HG03565 (cell line): ENCODE data around the gene FAM200B.

ENCODE experiments used
- ATAC-seq: cut with Tn5 transposase; IDR thresholded peaks from one replicate; pipeline ENCODE4 v1.9.1; 2021; ENCODE audit warnings: mild to moderate bottlenecking, moderate library complexity; ENCODE audit not compliant: unreplicated experiment

FAM200B gene

DNA sequence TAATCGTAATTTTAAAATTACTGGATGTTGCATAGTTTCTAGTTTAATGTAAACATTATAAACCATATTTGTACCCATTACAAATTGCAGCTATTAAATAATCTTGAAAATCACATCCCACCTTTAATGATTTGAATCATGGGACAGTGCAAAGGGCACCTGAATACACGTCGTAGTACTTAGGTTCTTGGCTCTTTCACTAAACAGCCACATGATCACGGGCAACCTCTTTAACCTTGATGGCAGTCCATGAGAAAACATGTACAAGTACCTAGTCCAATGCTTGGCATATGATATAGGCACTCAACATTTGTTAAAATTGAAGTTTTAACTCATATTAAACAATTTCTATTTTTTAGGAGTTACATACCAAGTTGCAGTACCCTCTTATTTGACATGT is 14.6 kb upstream of the FAM200B start:
- no peak for ATAC-seq

DNA sequence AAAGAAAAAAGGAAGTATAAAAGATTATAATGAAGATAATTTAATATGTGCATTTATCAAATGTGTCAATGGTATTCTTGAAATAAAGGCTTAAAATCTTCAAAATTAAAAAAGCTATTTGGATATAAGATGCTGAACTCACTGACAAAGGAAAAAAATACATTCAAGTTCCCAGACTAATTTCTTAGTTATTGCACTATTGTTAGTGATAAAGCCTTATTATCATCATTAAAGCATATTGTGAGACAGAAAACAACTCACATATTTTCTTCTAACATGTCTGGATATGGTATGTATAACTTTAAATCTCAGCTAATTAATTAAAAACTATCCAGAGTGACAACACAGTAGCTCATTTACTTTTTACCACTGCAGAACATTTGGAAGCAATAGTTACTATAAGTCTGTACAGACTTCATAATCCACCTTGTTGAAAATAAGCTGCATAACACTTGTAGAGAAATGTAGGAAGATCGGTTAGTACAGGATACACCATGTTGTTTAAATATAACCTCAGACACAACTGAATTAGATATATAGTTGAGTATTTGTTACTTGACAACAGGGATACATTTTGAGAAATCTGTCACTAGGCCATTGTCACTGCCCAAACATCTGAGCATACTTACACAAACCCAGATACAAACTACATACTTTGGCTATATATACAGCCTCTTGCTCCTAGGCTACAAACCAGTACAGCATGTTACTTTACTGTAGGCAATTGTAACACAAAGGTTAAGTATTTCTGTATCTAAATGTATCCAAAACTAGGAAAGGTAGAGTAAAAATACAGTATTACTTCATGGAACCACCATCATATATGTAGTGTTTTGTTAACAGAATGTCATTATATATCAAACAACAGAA is 12.8 kb upstream of the FAM200B start:
- ATAC-seq, result no peak

DNA sequence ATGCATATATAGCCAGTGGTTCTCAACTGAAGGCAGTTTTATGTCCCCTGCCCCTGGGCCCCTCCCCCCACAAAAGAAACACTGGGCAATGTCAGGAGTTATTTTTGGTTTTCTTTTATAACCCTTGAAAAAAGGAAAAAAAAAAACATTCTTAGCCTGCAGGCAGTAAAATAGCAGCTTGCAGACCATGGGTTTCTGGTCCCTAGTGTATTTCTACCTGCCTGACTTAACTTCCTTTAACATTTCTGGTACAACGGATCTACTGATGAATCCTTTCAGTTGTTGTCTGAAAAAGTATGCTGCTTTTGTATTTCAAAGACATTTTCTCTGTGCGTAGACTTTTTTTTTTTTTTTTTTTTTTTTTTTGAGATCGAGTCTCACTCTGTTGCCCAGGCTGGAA is 11.1 kb upstream of the FAM200B start:
- ATAC-seq, result no peak

DNA sequence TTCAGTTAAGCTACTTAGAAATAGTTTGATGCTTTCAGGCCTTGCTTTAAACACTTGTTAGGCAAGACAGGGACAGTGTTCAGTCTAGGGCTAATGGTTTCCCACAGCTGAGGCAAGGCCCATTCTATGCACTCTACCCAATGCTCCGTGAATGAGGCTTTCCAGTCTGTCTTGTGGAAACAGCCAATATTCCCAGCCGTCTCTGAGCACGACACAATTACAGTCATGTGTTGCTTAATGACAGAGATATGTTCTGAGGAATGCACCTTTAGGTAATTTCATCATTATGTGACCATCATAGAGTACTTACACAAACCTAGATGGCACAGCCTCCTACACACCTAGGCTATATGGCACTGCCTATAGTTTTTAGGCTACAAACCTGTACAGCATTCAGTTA is 9.5 kb upstream of the FAM200B start:
- no peak for ATAC-seq

DNA sequence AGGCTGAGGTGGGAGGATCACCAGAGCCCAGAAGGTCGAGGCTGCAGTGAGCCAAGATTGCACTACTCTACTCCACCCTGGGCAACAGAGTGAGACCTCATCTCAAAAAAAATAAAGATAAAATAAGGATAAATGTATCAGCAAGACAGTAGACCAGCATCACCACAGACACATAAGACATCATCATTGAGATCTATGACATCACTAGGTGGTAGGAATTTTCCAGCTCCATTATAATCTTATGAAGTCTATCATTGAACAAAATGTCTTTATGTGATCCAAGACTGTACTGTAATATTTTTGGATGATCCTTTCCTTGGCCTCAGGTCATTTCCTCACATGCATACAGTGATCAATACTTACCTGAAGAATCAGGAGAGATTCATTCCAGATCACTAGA is 8.3 kb upstream of the FAM200B start:
- ATAC-seq, result no peak

DNA sequence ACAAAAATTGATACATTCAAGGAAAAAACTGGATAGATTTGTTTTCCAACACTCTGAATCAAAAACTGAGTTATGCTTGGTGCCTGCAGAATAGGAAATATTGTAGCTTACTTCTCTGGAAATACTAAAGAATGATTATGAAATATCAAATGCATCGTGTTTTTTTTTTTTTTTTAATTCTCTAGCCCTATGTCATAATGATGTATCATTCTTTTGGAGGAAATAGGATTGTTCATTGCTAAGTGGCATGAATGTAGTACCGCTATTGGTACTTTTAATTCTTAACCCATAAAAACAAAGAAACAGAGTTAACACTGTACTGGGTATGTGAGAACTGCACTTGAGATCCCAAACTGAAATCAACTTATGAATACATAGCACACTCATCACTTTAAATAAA is 7.6 kb upstream of the FAM200B start:
- no peak for ATAC-seq

DNA sequence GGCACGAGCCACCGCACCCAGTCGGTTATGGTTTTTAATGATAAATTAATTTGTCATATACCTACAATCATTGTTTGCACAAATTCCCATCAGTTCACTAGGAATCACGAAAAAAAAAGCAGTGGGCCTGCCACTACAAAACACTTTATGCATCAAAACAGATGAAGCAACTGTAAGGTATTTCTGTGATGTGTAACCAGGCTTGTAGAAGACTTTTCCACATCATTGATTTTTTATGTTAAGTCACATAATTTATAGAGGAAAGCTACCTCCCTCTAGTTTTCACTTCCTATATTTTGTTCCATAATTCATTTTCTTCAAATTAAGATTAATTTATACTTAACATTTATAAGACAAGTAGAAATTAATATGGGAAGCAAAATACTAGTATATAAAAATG is 6.7 kb upstream of the FAM200B start:
- ATAC-seq, result no peak

DNA sequence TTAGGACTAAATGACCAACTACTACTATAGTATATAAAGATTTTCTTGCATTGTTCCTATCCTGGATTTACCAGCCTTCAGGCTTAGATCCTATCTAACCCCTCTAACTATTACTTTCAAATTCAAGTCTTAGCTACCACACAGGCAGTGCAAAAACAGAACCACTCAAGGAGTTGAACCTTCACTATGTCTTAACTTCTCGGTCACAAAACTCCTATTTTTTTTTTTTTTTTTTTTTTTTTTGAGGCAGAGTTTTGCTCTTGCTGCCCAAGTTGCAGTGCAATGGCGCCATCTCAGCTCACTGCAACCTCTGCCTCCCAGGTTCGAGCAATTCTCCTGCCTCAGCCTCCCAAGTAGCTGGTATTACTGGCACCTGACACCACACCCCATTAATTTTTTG is 6.3 kb upstream of the FAM200B start:
- no peak for ATAC-seq

DNA sequence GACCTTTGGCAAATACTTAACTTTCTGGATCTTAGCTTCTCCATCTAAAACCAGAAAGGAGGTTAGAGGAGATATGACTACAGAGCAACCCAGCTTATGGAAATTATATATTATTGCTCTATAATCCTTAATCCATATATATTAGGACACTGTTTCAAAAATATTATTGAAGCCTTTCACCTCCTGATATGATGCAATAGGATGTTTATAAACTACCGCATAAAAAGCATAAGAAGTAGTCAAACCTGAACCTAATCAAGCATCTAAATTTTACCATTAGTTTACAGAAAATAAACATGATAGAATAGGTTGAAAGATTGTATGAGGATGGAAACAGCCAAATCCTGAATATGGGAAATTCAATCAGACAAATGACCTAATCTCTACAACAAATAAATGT is 5.6 kb upstream of the FAM200B start:
- no peak for ATAC-seq

DNA sequence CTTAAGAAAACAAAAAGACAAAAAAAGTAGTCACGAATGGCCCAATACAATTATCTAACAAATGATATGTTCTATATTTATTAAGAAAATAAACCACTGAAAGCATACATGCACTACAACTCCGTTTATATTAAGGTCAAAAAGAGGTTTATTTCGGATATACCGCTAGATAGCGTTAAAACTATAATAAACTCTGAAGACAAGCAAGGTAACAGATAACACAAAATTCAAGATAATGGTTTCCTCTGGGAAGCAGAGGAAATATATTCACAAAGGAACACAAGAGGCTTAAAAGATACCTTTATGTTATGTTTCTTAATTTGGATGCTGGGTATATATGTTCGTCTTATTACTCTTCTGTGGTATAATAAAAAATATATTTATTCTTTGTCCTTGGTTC is 4.7 kb upstream of the FAM200B start:
- ATAC-seq, result no peak

DNA sequence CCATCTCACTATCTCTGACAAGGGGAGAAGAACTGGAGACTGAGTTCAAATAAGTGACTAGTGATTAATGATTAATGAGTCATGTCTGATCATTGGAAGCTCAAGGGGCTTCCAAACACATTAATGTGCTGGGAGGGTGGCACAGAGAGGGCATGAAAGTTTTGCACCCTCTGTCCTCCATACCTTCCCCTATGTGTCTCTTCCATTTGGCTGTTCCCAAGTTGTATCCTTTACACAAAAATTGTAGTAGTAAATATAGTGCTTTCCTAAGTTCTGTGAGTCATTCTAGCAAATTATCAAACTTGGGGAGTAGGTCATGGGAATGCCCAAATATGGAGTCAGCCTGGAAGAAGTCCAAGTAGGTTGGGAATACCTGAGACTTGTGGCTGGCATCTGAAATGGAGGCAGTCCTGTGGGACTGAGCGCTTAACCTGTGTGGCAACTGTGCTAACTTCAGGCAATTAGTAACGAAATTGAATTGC is 4.1 kb upstream of the FAM200B start:
- ATAC-seq, result no peak

DNA sequence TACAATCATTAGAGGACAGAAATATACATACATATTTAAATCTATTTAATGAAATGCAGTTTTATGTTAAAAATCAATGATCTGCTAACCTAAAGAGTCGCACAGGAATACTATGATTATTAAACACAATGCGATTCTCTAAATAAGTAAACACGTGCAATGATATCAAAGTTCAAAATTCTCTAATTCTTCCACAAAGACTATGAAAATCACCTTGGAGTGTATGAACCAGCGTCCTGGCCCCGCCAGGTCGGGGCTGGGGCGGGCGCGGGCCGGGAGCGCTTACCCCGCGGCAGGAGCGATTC is 608 bp upstream of the FAM200B start:
- ATAC-seq, result no peak

DNA sequence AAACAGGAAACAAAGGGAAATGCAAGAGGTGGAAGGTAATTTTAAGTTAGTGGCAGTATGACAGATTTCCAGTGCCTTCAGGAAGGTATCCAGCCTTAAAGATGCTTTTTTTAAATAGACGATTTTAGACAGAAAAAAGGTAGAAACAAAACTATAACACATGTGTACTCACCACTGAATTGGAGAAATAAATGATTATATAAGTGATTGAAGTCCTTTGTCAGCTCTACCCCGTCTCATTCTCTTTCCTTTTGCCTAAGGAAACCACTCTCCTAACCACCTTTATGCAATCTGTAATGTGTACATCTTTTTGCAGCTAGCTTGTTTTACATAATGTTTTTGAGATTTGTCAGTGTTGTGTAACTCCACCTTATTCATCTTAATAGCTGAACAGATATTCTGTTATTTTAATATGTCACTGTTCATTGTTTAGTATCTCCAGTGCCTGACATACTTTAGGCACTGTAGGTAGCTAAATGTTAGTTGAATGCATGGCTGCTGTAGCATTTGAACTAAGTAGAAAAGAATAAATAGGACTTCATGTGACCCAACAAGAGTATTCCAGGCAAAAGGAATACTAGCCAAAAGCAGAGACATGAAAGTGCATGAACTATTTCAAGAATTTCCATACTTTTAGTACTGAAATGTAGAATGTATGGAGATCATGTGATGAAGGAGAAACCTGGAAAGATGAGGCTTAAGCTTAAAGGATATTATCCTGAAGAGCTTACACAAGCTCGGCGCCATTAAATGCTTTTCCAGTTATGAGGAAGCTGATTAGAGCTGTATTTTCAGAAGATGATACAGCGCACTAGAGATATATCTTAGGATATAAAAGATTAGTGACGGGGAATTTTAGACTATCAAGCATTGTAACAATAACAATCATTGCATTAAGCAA is 865 bp downstream of the FAM200B start:
- no peak for ATAC-seq

DNA sequence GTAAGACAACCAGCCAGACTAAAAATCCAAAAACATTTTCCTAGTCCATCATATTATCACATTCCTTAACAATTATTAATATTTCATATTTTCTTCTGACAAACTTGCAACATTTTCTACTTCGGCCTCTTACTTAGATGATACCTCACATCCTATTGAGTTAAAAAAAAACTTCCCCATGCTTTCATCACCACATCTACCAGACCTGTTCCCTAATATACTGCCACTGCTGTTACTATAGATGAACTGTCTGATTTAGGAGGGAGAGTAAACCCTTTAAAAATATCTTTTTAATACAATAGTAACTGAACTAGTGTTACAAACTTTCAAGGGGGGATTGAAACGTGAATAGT is 1.5 kb downstream of the FAM200B start:
- ATAC-seq, result no peak

DNA sequence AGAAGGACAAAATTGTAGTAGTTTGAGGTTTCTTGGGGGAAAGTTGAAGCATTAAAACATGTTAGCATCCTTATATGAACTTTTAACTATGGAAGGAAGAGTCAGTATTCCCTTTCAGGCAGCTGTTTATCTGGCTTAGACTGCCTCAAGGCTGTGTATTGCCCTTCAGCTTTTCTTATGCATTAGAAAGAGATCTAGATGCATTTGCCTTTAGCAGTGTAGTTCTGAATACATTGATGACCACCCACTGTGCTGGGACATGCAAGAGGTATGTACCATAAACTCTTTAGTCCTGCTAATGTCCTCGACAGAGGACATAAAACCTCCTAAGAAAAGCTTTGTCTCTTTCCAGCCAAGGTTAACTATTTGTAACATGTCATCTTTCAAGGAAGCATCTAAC is 2.9 kb downstream of the FAM200B start:
- no peak for ATAC-seq

DNA sequence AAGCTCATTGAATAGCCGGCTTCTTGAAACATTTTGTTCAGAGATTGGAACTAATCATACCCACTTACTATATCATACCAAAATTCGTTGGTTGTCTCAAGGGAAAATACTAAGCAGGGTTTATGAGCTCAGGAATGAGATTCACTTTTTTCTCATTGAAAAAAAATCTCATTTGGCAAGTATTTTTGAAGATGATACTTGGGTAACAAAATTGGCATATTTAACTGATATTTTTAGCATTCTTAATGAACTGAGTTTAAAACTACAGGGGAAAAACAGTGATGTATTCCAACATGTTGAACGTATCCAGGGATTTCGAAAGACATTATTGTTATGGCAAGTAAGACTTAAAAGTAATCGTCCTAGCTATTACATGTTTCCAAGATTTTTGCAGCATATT is 6.4 kb downstream of the FAM200B start:
- ATAC-seq, result no peak

DNA sequence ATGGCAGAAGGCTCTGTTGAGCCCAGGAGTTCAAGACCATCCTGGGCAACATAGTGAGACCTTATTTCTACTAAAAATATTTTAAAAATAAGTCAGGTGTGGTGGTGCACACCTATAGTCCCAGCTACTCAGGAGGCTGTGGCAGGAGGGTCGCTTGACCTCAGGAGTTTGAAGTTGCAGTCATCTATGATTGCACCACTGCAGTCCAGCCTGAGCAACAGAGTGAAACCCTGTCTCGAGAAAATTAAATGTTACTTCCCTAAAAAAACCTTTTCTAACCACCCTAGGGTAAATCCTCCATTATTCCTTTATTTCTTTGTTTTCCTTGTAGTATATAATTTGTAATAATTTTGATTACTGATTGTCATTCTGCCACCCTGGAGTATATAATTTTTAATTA is 7.9 kb downstream of the FAM200B start:
- no peak for ATAC-seq

DNA sequence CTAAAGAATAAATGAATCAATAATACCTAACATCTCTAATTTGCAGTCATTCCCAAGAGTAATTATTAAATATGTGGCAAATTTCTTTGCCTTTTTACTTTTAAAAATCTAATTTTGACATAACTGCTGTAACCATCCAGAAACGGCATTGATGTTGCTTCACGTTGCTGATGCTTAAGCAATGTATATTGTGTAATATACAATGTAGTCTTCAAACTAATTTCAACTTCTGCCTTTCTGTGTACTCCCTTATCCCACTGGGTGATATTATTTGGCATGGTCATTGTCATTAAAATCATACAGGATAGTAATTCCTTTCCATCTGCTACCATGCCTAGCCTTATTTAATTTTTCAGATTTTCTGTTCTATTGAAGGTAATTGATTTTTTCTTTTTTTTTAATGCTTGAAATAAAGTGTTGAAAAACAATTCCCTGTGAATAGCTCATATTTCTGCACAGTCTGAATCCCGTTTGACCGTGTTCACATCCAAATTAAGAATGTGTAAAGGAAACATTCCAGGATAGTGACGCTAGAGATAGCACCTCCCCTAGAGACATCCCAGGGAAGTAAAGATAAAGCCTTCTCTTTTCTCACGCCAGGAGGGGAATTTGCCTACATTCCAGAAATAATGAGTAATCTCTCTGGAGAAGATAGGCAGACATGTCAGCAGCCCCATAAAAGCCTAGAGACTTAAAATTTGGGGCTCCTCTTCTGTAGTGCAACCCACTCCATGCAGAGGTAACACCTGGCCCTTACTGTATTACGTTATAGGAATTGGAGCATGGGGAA is 8.6 kb downstream of the FAM200B start:
- no peak for ATAC-seq

DNA sequence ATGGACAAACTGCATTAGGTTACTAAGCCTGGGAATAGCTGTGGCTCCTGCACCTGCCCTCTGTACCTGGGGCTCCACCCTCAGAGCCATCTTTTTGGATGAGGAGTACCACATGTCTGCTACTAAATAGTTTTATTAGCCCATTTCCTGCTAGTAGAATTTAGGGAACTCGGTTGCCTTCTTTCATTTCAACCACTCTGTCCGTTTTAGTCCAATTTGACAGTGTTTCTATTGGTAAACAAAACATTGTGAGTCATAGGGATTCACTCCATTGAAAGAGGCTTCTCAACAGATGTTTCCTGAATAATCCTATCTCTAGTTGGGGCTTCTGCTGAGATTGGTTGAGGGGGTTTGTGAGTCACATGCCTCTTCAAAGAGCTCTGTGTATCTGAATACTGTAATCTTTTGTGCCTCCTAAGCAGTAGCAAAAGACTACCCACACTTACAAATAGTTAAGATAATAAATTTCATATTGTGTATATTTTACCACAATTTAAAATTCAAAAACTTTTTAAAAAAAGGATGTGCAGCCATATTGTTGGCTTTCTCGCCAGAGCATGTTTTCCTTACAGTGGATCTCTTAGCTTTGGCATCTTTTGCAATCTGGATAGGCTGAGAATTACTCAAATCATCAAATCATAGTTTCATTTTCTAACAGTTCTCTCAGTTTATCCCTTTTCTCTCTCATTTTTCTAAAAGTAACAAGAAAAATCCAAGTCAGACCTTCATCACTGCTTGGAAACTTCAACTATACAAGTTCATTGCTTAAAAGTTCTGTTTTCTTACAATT is 9.9 kb downstream of the FAM200B start:
- no peak for ATAC-seq

DNA sequence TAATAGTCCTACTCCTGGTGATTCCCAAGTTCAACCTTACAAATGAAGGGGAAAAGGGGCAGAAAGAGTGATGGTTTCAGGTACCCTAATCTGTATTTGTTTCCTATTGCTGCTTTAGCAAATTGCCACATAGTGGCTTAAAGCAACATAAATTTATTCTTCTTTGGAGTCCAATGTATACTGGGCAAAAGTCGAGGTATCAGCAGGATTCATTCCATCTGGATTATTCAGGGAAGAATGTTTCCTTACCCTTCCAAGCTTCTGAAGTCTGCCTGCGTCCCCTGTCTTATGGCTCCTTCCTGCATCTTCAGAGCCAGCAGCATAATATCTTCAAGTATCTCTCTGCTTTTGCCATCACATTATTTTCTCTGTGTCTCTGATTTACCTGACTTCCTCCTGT is 11.0 kb downstream of the FAM200B start:
- no peak for ATAC-seq

DNA sequence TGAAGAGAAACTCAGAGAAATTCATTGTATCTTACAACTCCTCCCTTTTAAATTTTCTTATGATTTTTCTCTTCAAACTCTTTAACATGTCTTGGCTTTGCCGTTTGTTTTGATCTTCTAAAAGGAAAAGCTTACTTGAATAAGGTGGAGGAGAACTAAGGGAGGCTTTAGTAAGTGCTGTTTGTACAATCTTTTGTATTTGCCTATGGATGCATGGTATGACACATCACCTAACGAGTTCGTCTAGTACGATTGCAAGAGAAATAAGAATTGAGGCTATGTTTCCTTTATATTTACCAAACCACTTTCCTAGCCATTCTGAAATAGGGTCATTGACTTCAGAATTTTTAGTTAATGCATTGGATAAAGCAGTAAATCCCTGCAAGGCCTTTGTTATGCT is 12.8 kb downstream of the FAM200B start:
- ATAC-seq, result no peak
